Measurements from ENCODE around the gene FRK.

The FRK gene

GRCh38 chr6:115902436-115902835, 158.3 kb downstream of the FRK start:
- FAIRE-seq (no peak), DNase-seq (ENCODE audit: insufficient read length, low spot score) (no peak)
- no peak for TF ChIP-seq CTCF (IDR thresholded peaks at IDR 0.05; ENCODE audit: insufficient read depth, missing control alignments)

- FAIRE-seq (no peak), DNase-seq (ENCODE audit: insufficient read length, low spot score) (no peak)
- no peak for TF ChIP-seq CTCF (IDR thresholded peaks at IDR 0.05; ENCODE audit: insufficient read depth, missing control alignments)
These were observed 158.8 kb downstream of the FRK start for GRCh38 chr6:115901896-115902295.

DNA sequence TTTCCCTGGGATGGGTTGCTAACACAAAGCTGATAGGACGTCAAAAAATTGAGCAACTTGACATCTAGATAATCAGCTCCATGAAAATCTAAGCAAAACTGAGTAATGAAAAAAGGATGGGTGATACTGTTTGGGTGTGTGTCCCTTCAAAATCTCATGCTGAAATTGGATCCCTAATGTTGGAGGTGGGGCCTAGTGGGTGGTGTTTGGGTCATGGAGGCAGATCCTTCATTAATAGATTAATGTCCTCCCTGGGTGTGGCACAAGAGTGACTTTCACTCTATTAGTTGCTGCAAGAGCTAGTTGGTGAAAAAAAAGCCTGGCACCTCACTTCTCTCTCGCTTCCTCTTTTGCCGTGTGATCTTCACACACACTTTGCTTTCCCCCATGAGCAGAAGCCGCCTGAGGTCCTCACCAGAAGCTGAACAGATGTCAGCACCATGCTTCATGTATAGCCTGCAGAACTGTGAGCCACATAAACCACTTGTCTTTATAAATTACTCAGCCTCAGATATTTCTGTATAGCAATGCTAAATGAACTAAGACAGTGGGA, 160.9 kb downstream of the FRK start:
- no peak for FAIRE-seq

DNA sequence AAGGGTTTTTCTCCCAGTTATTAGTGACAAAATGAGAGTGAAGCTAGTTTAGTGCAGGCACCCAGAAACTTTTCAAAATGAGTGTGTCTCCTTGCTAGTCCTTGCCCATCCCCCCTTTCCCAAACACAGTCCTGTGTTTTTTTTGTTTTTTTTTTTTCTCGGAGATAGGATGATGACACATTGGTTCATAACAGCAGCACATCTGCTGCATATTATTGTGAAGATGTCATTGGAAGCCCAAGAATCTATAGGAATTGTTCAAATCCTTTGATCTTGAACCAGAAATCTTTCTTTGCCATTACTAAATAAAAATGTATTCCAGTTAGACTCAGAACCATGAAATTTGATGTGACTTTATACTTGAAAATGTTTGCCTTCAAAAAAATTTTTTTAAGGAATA, 162.4 kb downstream of the FRK start:
- FAIRE-seq (no peak), DNase-seq (ENCODE audit: insufficient read length, low spot score) (no peak)
- no peak for TF ChIP-seq CTCF (IDR thresholded peaks at IDR 0.05; ENCODE audit: insufficient read depth, missing control alignments)

More for the DNA sequence above, 160.9 kb downstream of the FRK start:
- no peak for DNase-seq (ENCODE audit: insufficient read length, low spot score)
- TF ChIP-seq CTCF (IDR thresholded peaks at IDR 0.05; ENCODE audit: insufficient read depth, missing control alignments): no peak

DNA sequence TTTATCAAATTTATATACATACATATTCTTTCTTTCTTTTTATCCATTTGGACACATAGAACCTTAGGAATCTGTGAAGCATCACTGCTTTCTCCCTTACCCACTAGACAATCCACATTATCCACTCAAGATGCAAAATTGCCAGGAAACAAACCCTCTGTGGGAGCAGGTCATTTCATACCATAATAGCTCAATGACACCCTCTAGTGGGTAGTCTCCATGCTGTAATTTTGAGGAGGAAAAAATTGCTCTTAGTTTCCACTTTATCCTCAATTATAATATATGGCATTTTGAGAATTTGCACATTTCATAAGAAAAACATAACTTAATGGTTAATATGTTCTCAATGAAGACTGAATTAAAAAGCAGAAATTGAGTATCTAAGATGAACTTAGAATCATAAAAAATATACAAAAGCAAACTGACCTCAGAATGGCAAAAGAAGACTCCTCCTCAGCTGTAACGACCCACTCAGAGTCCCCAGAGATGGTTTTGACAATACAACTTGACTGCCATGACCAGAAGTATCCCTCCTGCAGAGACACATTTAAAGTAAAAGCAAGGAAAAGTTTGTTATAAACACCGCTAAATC, 164.1 kb downstream of the FRK start:
- DNase-seq (ENCODE audit: insufficient read length, low spot score): no peak
- peak; percentile 95 for FAIRE-seq
- TF ChIP-seq CTCF (IDR thresholded peaks at IDR 0.05; ENCODE audit: insufficient read depth, missing control alignments): peak; percentile 85

DNA sequence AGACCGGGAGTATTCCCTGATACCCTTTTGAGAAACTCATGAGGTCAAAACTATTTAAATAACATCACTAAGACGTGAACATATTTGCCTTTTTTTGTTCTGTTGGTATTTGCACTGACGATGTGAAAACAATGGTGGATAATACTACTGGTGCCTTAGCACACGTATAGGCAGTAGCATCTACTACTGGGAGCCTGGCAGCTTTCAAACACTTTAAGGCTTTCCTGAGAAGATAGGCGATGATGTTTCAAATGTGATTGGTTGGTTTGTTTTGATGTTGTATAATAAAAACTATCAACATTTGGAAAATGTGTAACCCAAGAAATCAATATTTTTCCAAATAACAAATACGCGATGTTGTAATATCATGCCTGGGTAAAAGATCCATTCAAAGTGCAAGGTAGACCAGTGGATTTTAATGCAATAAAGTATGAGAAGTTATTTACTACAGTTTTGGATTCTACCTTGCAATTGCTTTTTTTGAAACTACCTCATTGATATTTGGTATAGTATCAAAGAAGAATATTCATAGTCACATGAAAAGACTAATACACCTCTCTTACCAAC, 166.2 kb downstream of the FRK start:
- DNase-seq (ENCODE audit: insufficient read length, low spot score): no peak
- TF ChIP-seq CTCF (IDR thresholded peaks at IDR 0.05; ENCODE audit: insufficient read depth, missing control alignments): no peak
- FAIRE-seq: peak; percentile 56

DNA sequence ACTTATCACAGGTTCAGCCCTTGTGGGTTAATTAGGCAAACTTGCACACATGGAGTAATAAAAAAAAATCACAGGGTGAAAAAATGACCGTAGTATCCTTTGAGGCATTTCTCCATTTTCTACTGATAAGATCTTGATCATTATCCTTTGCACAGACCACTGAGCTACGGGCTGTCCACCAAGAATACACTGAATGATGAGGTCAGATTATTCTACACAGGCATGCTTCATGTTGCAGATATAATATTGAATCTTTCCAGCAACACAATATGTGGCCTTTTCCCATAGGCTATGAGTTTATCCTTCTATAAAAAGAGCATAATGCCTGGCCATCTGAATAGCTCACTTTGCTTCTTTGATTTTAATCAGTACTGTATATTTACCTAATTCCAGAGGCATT, 168.9 kb downstream of the FRK start:
- no peak for FAIRE-seq
- no peak for TF ChIP-seq CTCF (IDR thresholded peaks at IDR 0.05; ENCODE audit: insufficient read depth, missing control alignments)
- DNase-seq (ENCODE audit: insufficient read length, low spot score): no peak
